ENCODE data around the gene SPATA13. TPM values are rescaled to one million over a fixed set of nuclear protein-coding genes. Genes with fewer than 3 reads are reported as not detected.
A peak's percentile ranks its signal among the peaks of the same experiment; 100 is the strongest.

Gene SPATA13
- total RNA-seq, 1 experiment from 2014 or later, result 10.5 TPM

- Mint-ChIP-seq H3K4me1 (ENCODE audit: low read depth, unreplicated experiment) (peaks cover 6% of the 10 kb centered on the region), H3K27ac (ENCODE audit: unreplicated experiment) (peak overlapping the region; percentile 23), H3K36me3 (ENCODE audit: insufficient read depth, unreplicated experiment) (no peaks in the 10 kb centered on the region), H3K9me3 (ENCODE audit: unreplicated experiment) (peaks cover 10% of the 10 kb centered on the region), H3K4me3 (ENCODE audit: unreplicated experiment) (peak overlapping the region; percentile 41), H3K27me3 (ENCODE audit: insufficient read depth, unreplicated experiment) (no peaks in the 10 kb centered on the region)
- Histone ChIP-seq H3K36me3 (ENCODE audit: control insufficient read depth, insufficient read depth, low read length) (no peaks in the 10 kb centered on the region), H3K4me1 (peaks cover 25% of the 10 kb centered on the region), H3K4me3 (ENCODE audit: low read depth, low read length) (no peak overlapping the region), H3K9me3 (peaks cover 13% of the 10 kb centered on the region), H3K27me3 (replicated peaks; ENCODE audit: control insufficient read depth, insufficient read depth, low read length) (no peaks in the 10 kb centered on the region)
- TF ChIP-seq, protein P1, sequence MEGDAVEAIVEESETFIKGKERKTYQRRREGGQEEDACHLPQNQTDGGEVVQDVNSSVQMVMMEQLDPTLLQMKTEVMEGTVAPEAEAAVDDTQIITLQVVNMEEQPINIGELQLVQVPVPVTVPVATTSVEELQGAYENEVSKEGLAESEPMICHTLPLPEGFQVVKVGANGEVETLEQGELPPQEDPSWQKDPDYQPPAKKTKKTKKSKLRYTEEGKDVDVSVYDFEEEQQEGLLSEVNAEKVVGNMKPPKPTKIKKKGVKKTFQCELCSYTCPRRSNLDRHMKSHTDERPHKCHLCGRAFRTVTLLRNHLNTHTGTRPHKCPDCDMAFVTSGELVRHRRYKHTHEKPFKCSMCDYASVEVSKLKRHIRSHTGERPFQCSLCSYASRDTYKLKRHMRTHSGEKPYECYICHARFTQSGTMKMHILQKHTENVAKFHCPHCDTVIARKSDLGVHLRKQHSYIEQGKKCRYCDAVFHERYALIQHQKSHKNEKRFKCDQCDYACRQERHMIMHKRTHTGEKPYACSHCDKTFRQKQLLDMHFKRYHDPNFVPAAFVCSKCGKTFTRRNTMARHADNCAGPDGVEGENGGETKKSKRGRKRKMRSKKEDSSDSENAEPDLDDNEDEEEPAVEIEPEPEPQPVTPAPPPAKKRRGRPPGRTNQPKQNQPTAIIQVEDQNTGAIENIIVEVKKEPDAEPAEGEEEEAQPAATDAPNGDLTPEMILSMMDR (IDR thresholded peaks at IDR 0.05; ENCODE audit: insufficient read depth in 1 of 2, low read depth in 1 of 2, low read length in 1 of 2, severe bottlenecking in 1 of 2, unreplicated experiment in 1 of 2), result no peak
- BruUV-seq (replicated peaks), result no TSS peak
- intact Hi-C loops (cut with micrococcal nuclease; ENCODE audit: unreplicated experiment), result no loop called here
- ChIA-PET CTCF (interaction anchor here (0.8 kb wide), 1 partner anchor 28 kb away, joined by 3 read pairs; no protein-coding TSS in a partner anchor), POLR2A (no interaction called here)
- DNase-seq, result peak; percentile 79 to 83
Observed at GRCh38 chr13:24127116-24127631, 33.3 kb upstream of the SPATA13 start.

DNA sequence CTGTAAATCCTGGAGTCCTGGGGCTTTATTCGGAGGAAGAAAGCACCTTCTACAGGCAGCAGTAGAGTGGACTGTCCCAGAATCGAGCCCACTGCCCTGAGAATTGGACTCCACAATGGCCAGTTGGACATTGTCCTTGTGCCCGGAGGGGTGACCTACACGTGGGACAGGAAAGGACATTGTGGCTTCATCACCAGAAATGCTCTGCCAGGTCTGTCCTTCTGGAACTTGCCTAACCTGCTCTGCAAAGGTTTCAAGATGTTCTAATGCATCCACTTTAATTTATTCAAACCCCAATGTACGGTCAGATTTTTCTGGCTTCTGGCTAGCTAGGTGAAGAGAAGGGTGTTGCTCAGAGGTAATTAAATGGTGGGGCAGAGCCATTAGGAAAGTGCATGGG lies 32.4 kb upstream of the SPATA13 start:
- no peak overlapping the region for H3K4me3 Mint-ChIP-seq (ENCODE audit: unreplicated experiment)
- Histone ChIP-seq H3K4me3 (ENCODE audit: low read depth, low read length) (no peak overlapping the region), H3K9me3 (peaks cover 14% of the 10 kb centered on the region), H3K27me3 (replicated peaks; ENCODE audit: control insufficient read depth, insufficient read depth, low read length) (no peaks in the 10 kb centered on the region), H3K36me3 (ENCODE audit: control insufficient read depth, insufficient read depth, low read length) (no peaks in the 10 kb centered on the region), H3K4me1 (peaks cover 25% of the 10 kb centered on the region)
- H3K36me3 Mint-ChIP-seq (ENCODE audit: insufficient read depth, unreplicated experiment), result no peaks in the 10 kb centered on the region
- intact Hi-C loops (cut with micrococcal nuclease; ENCODE audit: unreplicated experiment), result no loop called here
- BruUV-seq (replicated peaks), result no TSS peak
- TF ChIP-seq, protein P1 (IDR thresholded peaks at IDR 0.05; ENCODE audit: insufficient read depth in 1 of 2, low read depth in 1 of 2, low read length in 1 of 2, severe bottlenecking in 1 of 2, unreplicated experiment in 1 of 2), result no peak
- H3K4me1 Mint-ChIP-seq (ENCODE audit: low read depth, unreplicated experiment), result peaks cover 6% of the 10 kb centered on the region
- no peak for DNase-seq
- peaks cover 10% of the 10 kb centered on the region for H3K9me3 Mint-ChIP-seq (ENCODE audit: unreplicated experiment)
- POLR2A ChIA-PET, result no interaction called here
- CTCF ChIA-PET, result no interaction called here
- H3K27me3 Mint-ChIP-seq (ENCODE audit: insufficient read depth, unreplicated experiment), result no peaks in the 10 kb centered on the region
- H3K27ac Mint-ChIP-seq (ENCODE audit: unreplicated experiment), result no peak overlapping the region

GRCh38 chr13:24128962-24129361 lies 31.6 kb upstream of the SPATA13 start:
- no peaks in the 10 kb centered on the region for H3K27me3 Mint-ChIP-seq (ENCODE audit: insufficient read depth, unreplicated experiment)
- Histone ChIP-seq H3K27me3 (replicated peaks; ENCODE audit: control insufficient read depth, insufficient read depth, low read length) (no peaks in the 10 kb centered on the region), H3K9me3 (peaks cover 14% of the 10 kb centered on the region), H3K4me1 (peaks cover 25% of the 10 kb centered on the region), H3K36me3 (ENCODE audit: control insufficient read depth, insufficient read depth, low read length) (no peaks in the 10 kb centered on the region), H3K4me3 (ENCODE audit: low read depth, low read length) (no peak overlapping the region)
- POLR2A ChIA-PET, result no interaction called here
- no peak overlapping the region for H3K4me3 Mint-ChIP-seq (ENCODE audit: unreplicated experiment)
- H3K4me1 Mint-ChIP-seq (ENCODE audit: low read depth, unreplicated experiment), result peaks cover 6% of the 10 kb centered on the region
- DNase-seq, result no peak
- H3K9me3 Mint-ChIP-seq (ENCODE audit: unreplicated experiment), result peaks cover 10% of the 10 kb centered on the region
- no peak overlapping the region for H3K27ac Mint-ChIP-seq (ENCODE audit: unreplicated experiment)
- TF ChIP-seq, protein P1 (IDR thresholded peaks at IDR 0.05; ENCODE audit: insufficient read depth in 1 of 2, low read depth in 1 of 2, low read length in 1 of 2, severe bottlenecking in 1 of 2, unreplicated experiment in 1 of 2), result no peak
- CTCF ChIA-PET, result no interaction called here
- H3K36me3 Mint-ChIP-seq (ENCODE audit: insufficient read depth, unreplicated experiment), result no peaks in the 10 kb centered on the region
- intact Hi-C loops (cut with micrococcal nuclease; ENCODE audit: unreplicated experiment), result no loop called here
- BruUV-seq (replicated peaks), result no TSS peak

Data from Caco-2 (cell line).